Mesothelial cell of epicardium (in vitro differentiated cells): ENCODE results near the gene OSER1. TPM values are rescaled to one million over a fixed set of nuclear protein-coding genes. Genes with fewer than 3 reads are reported as not detected.

Experiments
- DNase-seq, 2 experiments: peaks; one replicate each; pipeline ENCODE4 v3.0.0; 2021; ENCODE audit warnings: low spot score in 2 of 2; ENCODE audit not compliant: unreplicated experiment in 2 of 2
- H3K27ac Mint-ChIP-seq: 2 replicates; pipeline ENCODE4 v1.8.0; 2021; ENCODE audit warnings: mixed read lengths
- H3K27me3 Mint-ChIP-seq: 2 replicates; pipeline ENCODE4 v1.8.0; 2021; ENCODE audit warnings: low read depth, mixed read lengths
- H3K36me3 Mint-ChIP-seq: 2 replicates; pipeline ENCODE4 v1.8.0; 2021; ENCODE audit warnings: mixed read lengths
- H3K4me1 Mint-ChIP-seq: 2 replicates; pipeline ENCODE4 v1.8.0; 2021; ENCODE audit warnings: mixed read lengths
- H3K4me3 Mint-ChIP-seq: 2 replicates; pipeline ENCODE4 v1.8.0; 2021; ENCODE audit warnings: mild to moderate bottlenecking, moderate library complexity, mixed read lengths
- H3K9me3 Mint-ChIP-seq: 2 replicates; pipeline ENCODE4 v1.8.0; 2021; ENCODE audit warnings: mixed read lengths
- CTCF ChIP-seq: fragments of 200-600 bp; sonication (generic); IDR thresholded peaks from one replicate; pipeline ENCODE4 v1.5.0; 2021; ENCODE audit warnings: antibody characterized with exemption; ENCODE audit not compliant: unreplicated experiment
- total RNA-seq: library from RNA; stranded (reverse); gene quantifications from 3 replicates; pipeline ENCODE4 v1.2.1, GENCODE V29; 2021

The OSER1 gene
- 31.3 to 31.7 TPM (median 31.5 TPM) in 3 replicates for total RNA-seq

GRCh38 chr20:44210406-44211176 is at the start of gene OSER1:
Gene OSER1, minus strand, starts transcription at chr20:44210771. Its CDS starts 3,814 bp downstream, at chr20:44206957.
- H3K9me3 Mint-ChIP-seq = no peaks in the 10 kb centered on the region
- peak within 1 kb of the TSS; percentile 98 for H3K4me3 Mint-ChIP-seq
- peaks cover 3% of the 10 kb centered on the region for H3K36me3 Mint-ChIP-seq
- H3K27me3 Mint-ChIP-seq = no peaks in the 10 kb centered on the region
- peak within 1 kb of the TSS; percentile 100 for H3K27ac Mint-ChIP-seq
- H3K4me1 Mint-ChIP-seq = peaks cover 46% of the 10 kb centered on the region
- DNase-seq = peak; percentile 93 to 99
- no peak for TF ChIP-seq CTCF

- no peaks in the 10 kb centered on the region for H3K9me3 Mint-ChIP-seq
- no peaks in the 10 kb centered on the region for H3K27me3 Mint-ChIP-seq
- H3K4me1 Mint-ChIP-seq = no peaks in the 10 kb centered on the region
- TF ChIP-seq CTCF = no peak
- H3K4me3 Mint-ChIP-seq = no peak overlapping the region
- no peak overlapping the region for H3K27ac Mint-ChIP-seq
- DNase-seq = no peak
- no peaks in the 10 kb centered on the region for H3K36me3 Mint-ChIP-seq
These were observed 47.8 kb upstream of the OSER1 start for GRCh38 chr20:44258226-44258890.

GRCh38 chr20:44256961-44257360 is 46.4 kb upstream of the OSER1 start:
- no peak for DNase-seq
- H3K36me3 Mint-ChIP-seq = no peaks in the 10 kb centered on the region
- no peaks in the 10 kb centered on the region for H3K9me3 Mint-ChIP-seq
- H3K4me1 Mint-ChIP-seq = no peaks in the 10 kb centered on the region
- H3K27me3 Mint-ChIP-seq = no peaks in the 10 kb centered on the region
- no peak overlapping the region for H3K27ac Mint-ChIP-seq
- no peak overlapping the region for H3K4me3 Mint-ChIP-seq
- TF ChIP-seq CTCF = no peak

- no peaks in the 10 kb centered on the region for H3K9me3 Mint-ChIP-seq
- TF ChIP-seq CTCF = no peak
- no peak overlapping the region for H3K27ac Mint-ChIP-seq
- no peak for DNase-seq
- H3K27me3 Mint-ChIP-seq = no peaks in the 10 kb centered on the region
- H3K4me3 Mint-ChIP-seq = no peak overlapping the region
- no peaks in the 10 kb centered on the region for H3K36me3 Mint-ChIP-seq
- no peaks in the 10 kb centered on the region for H3K4me1 Mint-ChIP-seq
These were observed 45.4 kb upstream of the OSER1 start for GRCh38 chr20:44255942-44256341.

- no peak overlapping the region for H3K4me3 Mint-ChIP-seq
- H3K9me3 Mint-ChIP-seq = no peaks in the 10 kb centered on the region
- no peak for TF ChIP-seq CTCF
- H3K4me1 Mint-ChIP-seq = no peaks in the 10 kb centered on the region
- DNase-seq = no peak
- no peak overlapping the region for H3K27ac Mint-ChIP-seq
- H3K36me3 Mint-ChIP-seq = no peaks in the 10 kb centered on the region
- H3K27me3 Mint-ChIP-seq = no peaks in the 10 kb centered on the region
These were observed 43.5 kb upstream of the OSER1 start for GRCh38 chr20:44254073-44254472.
